Fibroblast of lung (primary cell): ENCODE data around the gene ISM2.

Experiments
- CTCF ChIP-seq, 2 donors: IDR thresholded peaks in 1 of 2; conservative IDR thresholded peaks in 1 of 2; 1 replicate in 1 of 2; 2 replicates in 1 of 2; pipeline ENCODE4 v1.5.1; 2011 to 2012; ENCODE audit warnings: low read length in 2 of 2, control low read depth in 1 of 2, inconsistent platforms in 1 of 2, low read depth in 1 of 2, mild to moderate bottlenecking in 1 of 2
- EZH2 ChIP-seq: IDR thresholded peaks from 2 replicates; pipeline ENCODE4 v1.5.1; 2012; ENCODE audit warnings: low read length, control low read depth, mild to moderate bottlenecking; ENCODE audit errors: missing control alignments

- TF ChIP-seq CTCF (conservative IDR thresholded peaks at IDR 0.05 in 1 of 2, IDR thresholded peaks at IDR 0.05 in 1 of 2; ENCODE audit: low read depth in 1 of 2, low read length in 2 of 2), result no peak
- TF ChIP-seq EZH2, result no peak
Observed at GRCh38 chr14:77495334-77495733, 3.3 kb downstream of the ISM2 start.
